ENCODE results near the gene TXNL4A.
A peak's percentile ranks its signal among the peaks of the same experiment; 100 is the strongest.
"Not testable (repeated sequence)": the region's sequence is repeated elsewhere in the genome, so short reads cannot be mapped to it uniquely, and the experiment has no call there.

Gene TXNL4A

GRCh38 chr18:79962835-79963657, 25.3 kb downstream of the TXNL4A start:
- DNase-seq: no peak

- DNase-seq: no peak
Measured at GRCh38 chr18:79962311-79962710, 26.1 kb downstream of the TXNL4A start.

GRCh38 chr18:79961527-79962291, 26.7 kb downstream of the TXNL4A start:
- no peak for DNase-seq

- no peak for DNase-seq
Measured at GRCh38 chr18:79960921-79961526, 27.3 kb downstream of the TXNL4A start.

- not testable (repeated sequence) for DNase-seq
Measured at GRCh38 chr18:79960161-79960801, 28.1 kb downstream of the TXNL4A start.

- DNase-seq: no peak
Measured at GRCh38 chr18:79958981-79959380, 29.4 kb downstream of the TXNL4A start.

GRCh38 chr18:79956276-79956675, 32.1 kb downstream of the TXNL4A start:
- DNase-seq: no peak

- no peak for DNase-seq
Measured at GRCh38 chr18:79955302-79956075, 32.9 kb downstream of the TXNL4A start.

GRCh38 chr18:79954791-79955190, 33.6 kb downstream of the TXNL4A start:
- no peak for DNase-seq

- no peak for DNase-seq
Measured at GRCh38 chr18:79953971-79954651, 34.3 kb downstream of the TXNL4A start.

GRCh38 chr18:79952996-79953559, 35.3 kb downstream of the TXNL4A start:
- DNase-seq: no peak

GRCh38 chr18:79952456-79952995, 35.8 kb downstream of the TXNL4A start:
- DNase-seq: no peak

GRCh38 chr18:79951545-79952455, 36.6 kb downstream of the TXNL4A start, which contains the start of gene SLC66A2:
Gene SLC66A2, minus strand, starts transcription at chr18:79951653. Its CDS starts 727 bp downstream, at chr18:79950926.
- peak; percentile 98 for DNase-seq

GRCh38 chr18:79950515-79951341, 37.6 kb downstream of the TXNL4A start:
- DNase-seq: no peak

- no peak for DNase-seq
Measured at GRCh38 chr18:79949697-79950487, 38.5 kb downstream of the TXNL4A start.

- DNase-seq: no peak
Measured at GRCh38 chr18:79948719-79949411, 39.5 kb downstream of the TXNL4A start.

GRCh38 chr18:79947881-79948610, 40.3 kb downstream of the TXNL4A start:
- DNase-seq: no peak
